Measurements from ENCODE around the gene IL1RAPL1.

GRCh38 chrX:29528281-29528680 is 941.0 kb downstream of the IL1RAPL1 start:
- TF ChIP-seq, protein P1, sequence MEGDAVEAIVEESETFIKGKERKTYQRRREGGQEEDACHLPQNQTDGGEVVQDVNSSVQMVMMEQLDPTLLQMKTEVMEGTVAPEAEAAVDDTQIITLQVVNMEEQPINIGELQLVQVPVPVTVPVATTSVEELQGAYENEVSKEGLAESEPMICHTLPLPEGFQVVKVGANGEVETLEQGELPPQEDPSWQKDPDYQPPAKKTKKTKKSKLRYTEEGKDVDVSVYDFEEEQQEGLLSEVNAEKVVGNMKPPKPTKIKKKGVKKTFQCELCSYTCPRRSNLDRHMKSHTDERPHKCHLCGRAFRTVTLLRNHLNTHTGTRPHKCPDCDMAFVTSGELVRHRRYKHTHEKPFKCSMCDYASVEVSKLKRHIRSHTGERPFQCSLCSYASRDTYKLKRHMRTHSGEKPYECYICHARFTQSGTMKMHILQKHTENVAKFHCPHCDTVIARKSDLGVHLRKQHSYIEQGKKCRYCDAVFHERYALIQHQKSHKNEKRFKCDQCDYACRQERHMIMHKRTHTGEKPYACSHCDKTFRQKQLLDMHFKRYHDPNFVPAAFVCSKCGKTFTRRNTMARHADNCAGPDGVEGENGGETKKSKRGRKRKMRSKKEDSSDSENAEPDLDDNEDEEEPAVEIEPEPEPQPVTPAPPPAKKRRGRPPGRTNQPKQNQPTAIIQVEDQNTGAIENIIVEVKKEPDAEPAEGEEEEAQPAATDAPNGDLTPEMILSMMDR (IDR thresholded peaks at IDR 0.05): no peak
- no peak for TF ChIP-seq POLR2A (IDR thresholded peaks at IDR 0.05)

Data from thyroid gland (tissue), 4 donors.